Measurements from ENCODE around the gene ZNF423.

GRCh38 chr16:49824593-49824992, 31.3 kb downstream of the ZNF423 start:
- TF ChIP-seq CTCF (IDR thresholded peaks at IDR 0.05) (no peak), POLR2AphosphoS5 (IDR thresholded peaks at IDR 0.05; ENCODE audit: low read depth, low read length) (no peak), REST (IDR thresholded peaks at IDR 0.05; ENCODE audit: insufficient read depth in 1 of 2, low read depth in 2 of 2, low read length in 1 of 2) (no peak), SIN3A (IDR thresholded peaks at IDR 0.05; ENCODE audit: borderline replicate concordance, insufficient read depth, low read depth, low read length) (no peak)
